HG03469 (cell line): ENCODE measurements around the gene TNP1.

Source experiments
- ATAC-seq: cut with Tn5 transposase; IDR thresholded peaks from one replicate; pipeline ENCODE4 v1.9.1; 2021; ENCODE audit warnings: mild to moderate bottlenecking, moderate library complexity, moderate number of reproducible peaks; ENCODE audit not compliant: unreplicated experiment

TNP1 gene

GRCh38 chr2:216859944-216860343 is at the start of gene TNP1:
Gene TNP1 (minus strand): TSS chr2:216860064. CDS start chr2:216860034, 30 bp downstream.
- ATAC-seq: no peak

- no peak for ATAC-seq
Measured at GRCh38 chr2:216908300-216908699, 48.4 kb upstream of the TNP1 start.

- ATAC-seq: no peak
Measured at GRCh38 chr2:216905649-216906329, 45.9 kb upstream of the TNP1 start.

GRCh38 chr2:216904974-216905373 is 45.1 kb upstream of the TNP1 start:
- ATAC-seq: no peak

- no peak for ATAC-seq
Measured at GRCh38 chr2:216904554-216904953, 44.7 kb upstream of the TNP1 start.

- no peak for ATAC-seq
Measured at GRCh38 chr2:216903470-216903869, 43.6 kb upstream of the TNP1 start.

GRCh38 chr2:216901273-216901672 is 41.4 kb upstream of the TNP1 start:
- no peak for ATAC-seq

- no peak for ATAC-seq
Measured at GRCh38 chr2:216900406-216900805, 40.5 kb upstream of the TNP1 start.

GRCh38 chr2:216897561-216898203 is 37.8 kb upstream of the TNP1 start:
- no peak for ATAC-seq

GRCh38 chr2:216890138-216890537 is 30.3 kb upstream of the TNP1 start:
- no peak for ATAC-seq

GRCh38 chr2:216888887-216889622 is 29.2 kb upstream of the TNP1 start:
- no peak for ATAC-seq

- no peak for ATAC-seq
Measured at GRCh38 chr2:216888081-216888480, 28.2 kb upstream of the TNP1 start.

GRCh38 chr2:216887138-216887537 is 27.3 kb upstream of the TNP1 start:
- no peak for ATAC-seq

GRCh38 chr2:216885117-216885553 is 25.3 kb upstream of the TNP1 start:
- ATAC-seq: no peak

GRCh38 chr2:216884347-216884746 is 24.5 kb upstream of the TNP1 start:
- no peak for ATAC-seq

- no peak for ATAC-seq
Measured at GRCh38 chr2:216882876-216883275, 23.0 kb upstream of the TNP1 start.

- no peak for ATAC-seq
Measured at GRCh38 chr2:216881411-216881810, 21.5 kb upstream of the TNP1 start.

GRCh38 chr2:216880509-216881184 is 20.8 kb upstream of the TNP1 start:
- no peak for ATAC-seq

- ATAC-seq: no peak
Measured at GRCh38 chr2:216879727-216880508, 20.1 kb upstream of the TNP1 start.

- no peak for ATAC-seq
Measured at GRCh38 chr2:216878072-216878471, 18.2 kb upstream of the TNP1 start.

- no peak for ATAC-seq
Measured at GRCh38 chr2:216877085-216877484, 17.2 kb upstream of the TNP1 start.
